Measurements from ENCODE around the gene GHRHR.

GRCh38 chr7:31020161-31020560 is 56.4 kb downstream of the GHRHR start:
- TF ChIP-seq CTCF (IDR thresholded peaks at IDR 0.05) = no peak
- TF ChIP-seq POLR2A (IDR thresholded peaks at IDR 0.05) = no peak
- no peak for TF ChIP-seq EP300 (IDR thresholded peaks at IDR 0.05)
